ENCODE data around the gene TEX36. TPM values are rescaled to one million over a fixed set of nuclear protein-coding genes. Genes with fewer than 3 reads are reported as not detected.
"Not testable (repeated sequence)": the region's sequence is repeated elsewhere in the genome, so short reads cannot be mapped to it uniquely, and the experiment has no call there.

TEX36 gene
- total RNA-seq, 6 experiments from 2014 or later = not detected

GRCh38 chr10:125720002-125720382 is 37.0 kb upstream of the TEX36 start:
- Mint-ChIP-seq H3K36me3 (ENCODE audit: low read depth) (peaks cover 24% of the 10 kb centered on the region), H3K4me1 (ENCODE audit: low read depth) (peaks cover 26% of the 10 kb centered on the region), H3K9me3 (no peaks in the 10 kb centered on the region), H3K4me3 (peak overlapping the region; percentile 97), H3K27ac (peak overlapping the region; percentile 97), H3K27me3 (ENCODE audit: insufficient read depth) (no peaks in the 10 kb centered on the region)
- no peak for TF ChIP-seq CTCF (IDR thresholded peaks at IDR 0.05)
- no peak for DNase-seq

GRCh38 chr10:125719173-125720001 is 36.4 kb upstream of the TEX36 start, which contains the start of gene EDRF1:
EDRF1 (plus strand) TSS chr10:125719709; CDS start chr10:125719808, 99 bp downstream.
- DNase-seq = peak; percentile 99
- peak within 1 kb of the TSS; percentile 97 for H3K27ac Mint-ChIP-seq
- no peak for TF ChIP-seq CTCF (IDR thresholded peaks at IDR 0.05)
- peaks cover 19% of the 10 kb centered on the region for H3K36me3 Mint-ChIP-seq (ENCODE audit: low read depth)
- H3K9me3 Mint-ChIP-seq = no peaks in the 10 kb centered on the region
- H3K27me3 Mint-ChIP-seq (ENCODE audit: insufficient read depth) = no peaks in the 10 kb centered on the region
- H3K4me3 Mint-ChIP-seq = peak within 1 kb of the TSS; percentile 97
- H3K4me1 Mint-ChIP-seq (ENCODE audit: low read depth) = peaks cover 26% of the 10 kb centered on the region

GRCh38 chr10:125714728-125715127 is 31.8 kb upstream of the TEX36 start:
- not testable (repeated sequence) for H3K27ac Mint-ChIP-seq; H3K4me3 Mint-ChIP-seq; DNase-seq; H3K9me3 Mint-ChIP-seq; H3K36me3 Mint-ChIP-seq (ENCODE audit: low read depth); H3K27me3 Mint-ChIP-seq (ENCODE audit: insufficient read depth)
- peaks cover 14% of the 10 kb centered on the region for H3K4me1 Mint-ChIP-seq (ENCODE audit: low read depth)

- DNase-seq = no peak
- no peak overlapping the region for H3K4me3 Mint-ChIP-seq
- no peaks in the 10 kb centered on the region for H3K9me3 Mint-ChIP-seq
- no peaks in the 10 kb centered on the region for H3K36me3 Mint-ChIP-seq (ENCODE audit: low read depth)
- H3K27ac Mint-ChIP-seq = no peak overlapping the region
- peaks cover 3% of the 10 kb centered on the region for H3K27me3 Mint-ChIP-seq (ENCODE audit: insufficient read depth)
- peaks cover 23% of the 10 kb centered on the region for H3K4me1 Mint-ChIP-seq (ENCODE audit: low read depth)
- no peak for TF ChIP-seq CTCF (IDR thresholded peaks at IDR 0.05)
Measured at GRCh38 chr10:125711110-125711750, 28.3 kb upstream of the TEX36 start.

GRCh38 chr10:125709553-125710474 is 26.9 kb upstream of the TEX36 start:
- no peak for DNase-seq
- peaks cover 4% of the 10 kb centered on the region for H3K27me3 Mint-ChIP-seq (ENCODE audit: insufficient read depth)
- H3K27ac Mint-ChIP-seq = no peak overlapping the region
- no peak for TF ChIP-seq CTCF (IDR thresholded peaks at IDR 0.05)
- H3K4me1 Mint-ChIP-seq (ENCODE audit: low read depth) = peaks cover 23% of the 10 kb centered on the region
- no peak overlapping the region; the same call in 1 of the 2 replicates for H3K4me3 Mint-ChIP-seq
- no peaks in the 10 kb centered on the region for H3K9me3 Mint-ChIP-seq
- no peaks in the 10 kb centered on the region for H3K36me3 Mint-ChIP-seq (ENCODE audit: low read depth)

Measured in HFFc6 (cell line).